NB4 (cell line): ENCODE data around the gene DLG2.

Experiments used
- MYC ChIP-seq: IDR thresholded peaks from 2 replicates; pipeline ENCODE4 v1.6.1; 2011; ENCODE audit warnings: low read depth, low read length
- POLR2A ChIP-seq: IDR thresholded peaks from 2 replicates; pipeline ENCODE4 v1.6.1; 2011; ENCODE audit warnings: mild to moderate bottlenecking; ENCODE audit not compliant: insufficient read length; ENCODE audit errors: extremely low read depth
- TF ChIP-seq, protein P1 (sequence below): IDR thresholded peaks from one replicate; pipeline ENCODE4 v1.5.1; 2012; ENCODE audit warnings: low read depth, low read length

DNA sequence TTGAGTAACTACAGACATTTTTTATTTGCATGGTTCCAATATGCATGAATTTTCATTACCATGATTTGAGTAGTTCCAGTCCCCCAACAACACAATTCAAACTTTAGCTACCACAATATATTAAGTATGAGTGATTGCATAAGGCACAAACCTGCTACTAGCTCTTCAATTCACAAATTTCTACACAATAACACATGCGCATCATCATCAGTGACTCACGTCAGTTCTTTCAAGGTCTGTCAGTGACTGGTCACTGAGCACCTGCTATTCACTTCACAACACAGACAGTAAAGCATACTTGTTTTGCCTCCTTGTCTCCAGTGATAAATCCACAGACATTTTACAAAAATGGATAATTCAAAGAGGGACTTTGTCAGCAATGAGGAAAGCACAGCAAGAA is 1905.9 kb downstream of the DLG2 start:
- TF ChIP-seq, protein P1, sequence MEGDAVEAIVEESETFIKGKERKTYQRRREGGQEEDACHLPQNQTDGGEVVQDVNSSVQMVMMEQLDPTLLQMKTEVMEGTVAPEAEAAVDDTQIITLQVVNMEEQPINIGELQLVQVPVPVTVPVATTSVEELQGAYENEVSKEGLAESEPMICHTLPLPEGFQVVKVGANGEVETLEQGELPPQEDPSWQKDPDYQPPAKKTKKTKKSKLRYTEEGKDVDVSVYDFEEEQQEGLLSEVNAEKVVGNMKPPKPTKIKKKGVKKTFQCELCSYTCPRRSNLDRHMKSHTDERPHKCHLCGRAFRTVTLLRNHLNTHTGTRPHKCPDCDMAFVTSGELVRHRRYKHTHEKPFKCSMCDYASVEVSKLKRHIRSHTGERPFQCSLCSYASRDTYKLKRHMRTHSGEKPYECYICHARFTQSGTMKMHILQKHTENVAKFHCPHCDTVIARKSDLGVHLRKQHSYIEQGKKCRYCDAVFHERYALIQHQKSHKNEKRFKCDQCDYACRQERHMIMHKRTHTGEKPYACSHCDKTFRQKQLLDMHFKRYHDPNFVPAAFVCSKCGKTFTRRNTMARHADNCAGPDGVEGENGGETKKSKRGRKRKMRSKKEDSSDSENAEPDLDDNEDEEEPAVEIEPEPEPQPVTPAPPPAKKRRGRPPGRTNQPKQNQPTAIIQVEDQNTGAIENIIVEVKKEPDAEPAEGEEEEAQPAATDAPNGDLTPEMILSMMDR = no peak
- TF ChIP-seq POLR2A = no peak
- no peak for TF ChIP-seq MYC
